ENCODE results near the gene PCDHA1. TPM values are rescaled to one million over a fixed set of nuclear protein-coding genes. Genes with fewer than 3 reads are reported as not detected.

PCDHA1 gene
- total RNA-seq, 6 experiments from 2014 or later, result 0.09 to 0.22 (median 0.14) TPM

DNA sequence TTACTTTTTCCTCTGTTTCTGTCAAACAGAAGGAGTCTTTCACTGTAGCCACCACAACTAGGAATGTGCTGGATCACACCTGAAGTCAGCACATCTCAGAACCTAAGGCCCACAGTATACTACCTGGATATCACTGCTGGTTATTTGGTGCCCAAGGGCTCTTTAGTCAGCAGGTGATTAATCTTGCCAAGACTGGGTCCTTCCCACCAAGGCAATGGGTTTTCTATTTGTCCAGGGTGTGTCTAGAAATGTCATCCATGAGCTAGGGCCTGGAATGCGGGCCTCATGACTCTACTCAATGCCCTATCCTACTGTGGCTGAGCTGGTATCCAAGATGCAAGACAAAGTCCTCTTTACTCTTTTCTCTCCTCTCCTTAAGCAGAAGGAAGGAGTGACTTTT lies 130.4 kb downstream of the PCDHA1 start:
- Mint-ChIP-seq H3K9me3 (peaks cover 64% of the 10 kb centered on the region), H3K4me1 (ENCODE audit: low read depth) (no peaks in the 10 kb centered on the region), H3K27me3 (ENCODE audit: insufficient read depth) (peaks cover 2% of the 10 kb centered on the region; the same call in 1 of the 2 replicates), H3K36me3 (ENCODE audit: low read depth) (no peaks in the 10 kb centered on the region), H3K27ac (no peak overlapping the region), H3K4me3 (no peak overlapping the region)
- TF ChIP-seq, protein P1, sequence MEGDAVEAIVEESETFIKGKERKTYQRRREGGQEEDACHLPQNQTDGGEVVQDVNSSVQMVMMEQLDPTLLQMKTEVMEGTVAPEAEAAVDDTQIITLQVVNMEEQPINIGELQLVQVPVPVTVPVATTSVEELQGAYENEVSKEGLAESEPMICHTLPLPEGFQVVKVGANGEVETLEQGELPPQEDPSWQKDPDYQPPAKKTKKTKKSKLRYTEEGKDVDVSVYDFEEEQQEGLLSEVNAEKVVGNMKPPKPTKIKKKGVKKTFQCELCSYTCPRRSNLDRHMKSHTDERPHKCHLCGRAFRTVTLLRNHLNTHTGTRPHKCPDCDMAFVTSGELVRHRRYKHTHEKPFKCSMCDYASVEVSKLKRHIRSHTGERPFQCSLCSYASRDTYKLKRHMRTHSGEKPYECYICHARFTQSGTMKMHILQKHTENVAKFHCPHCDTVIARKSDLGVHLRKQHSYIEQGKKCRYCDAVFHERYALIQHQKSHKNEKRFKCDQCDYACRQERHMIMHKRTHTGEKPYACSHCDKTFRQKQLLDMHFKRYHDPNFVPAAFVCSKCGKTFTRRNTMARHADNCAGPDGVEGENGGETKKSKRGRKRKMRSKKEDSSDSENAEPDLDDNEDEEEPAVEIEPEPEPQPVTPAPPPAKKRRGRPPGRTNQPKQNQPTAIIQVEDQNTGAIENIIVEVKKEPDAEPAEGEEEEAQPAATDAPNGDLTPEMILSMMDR (IDR thresholded peaks at IDR 0.05), result no peak
- no peak for DNase-seq

DNA sequence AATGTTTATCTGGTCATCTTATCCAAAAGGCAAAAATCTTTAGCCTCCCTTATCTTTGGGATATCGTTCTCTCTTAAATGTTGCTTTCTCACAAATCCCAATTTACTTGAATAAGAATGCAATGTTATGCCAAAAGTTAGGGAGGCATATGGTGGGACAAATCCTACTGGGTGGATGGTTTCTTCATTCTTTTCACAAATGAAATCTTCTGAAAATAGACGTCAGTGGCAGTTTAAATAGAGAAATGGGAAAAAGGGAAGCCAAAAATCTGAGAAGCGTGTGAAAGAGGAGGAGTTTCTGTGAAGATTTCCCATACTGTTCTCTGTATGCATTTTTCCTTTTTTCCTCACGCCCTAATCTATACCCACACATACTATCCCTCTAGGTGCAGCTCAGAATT lies 137.7 kb downstream of the PCDHA1 start:
- TF ChIP-seq, protein P1 (IDR thresholded peaks at IDR 0.05), result no peak
- no peak for DNase-seq
- Mint-ChIP-seq H3K36me3 (ENCODE audit: low read depth) (peaks cover 5% of the 10 kb centered on the region; the same call in 1 of the 2 replicates), H3K27me3 (ENCODE audit: insufficient read depth) (peaks cover 3% of the 10 kb centered on the region), H3K27ac (no peak overlapping the region), H3K9me3 (peaks cover 30% of the 10 kb centered on the region), H3K4me3 (no peak overlapping the region), H3K4me1 (ENCODE audit: low read depth) (no peaks in the 10 kb centered on the region)

DNA sequence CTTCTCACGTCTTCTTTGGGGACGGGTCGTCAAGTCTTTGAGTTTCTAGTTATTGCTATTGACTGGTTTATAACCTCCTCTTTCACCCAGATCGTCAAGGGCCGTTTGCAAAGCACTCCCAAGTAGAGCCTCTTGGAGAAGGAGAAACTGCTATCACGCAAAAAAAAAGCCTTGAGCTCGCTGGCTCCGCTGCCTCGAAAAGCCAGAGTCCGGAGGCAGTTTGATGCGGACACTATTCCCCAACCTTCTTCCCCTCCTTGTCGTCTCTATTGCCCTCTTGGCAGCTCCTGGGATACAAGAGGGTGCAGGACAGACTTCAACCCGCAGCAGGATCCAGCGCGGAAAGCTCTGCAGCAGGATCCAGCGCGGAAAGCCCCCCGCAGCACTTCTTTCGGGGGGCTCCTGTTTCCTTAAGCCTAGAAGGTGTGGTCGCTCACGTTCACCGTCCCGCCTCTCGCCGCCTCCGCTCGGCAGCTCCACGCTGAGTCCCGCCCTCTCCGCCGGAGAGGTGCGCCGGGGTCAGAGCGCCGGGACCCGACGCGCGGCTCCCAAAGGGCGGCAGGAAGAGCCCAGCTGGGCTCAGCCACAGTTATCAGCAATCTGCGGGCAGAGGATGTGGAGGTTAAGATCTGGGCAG lies 140.0 kb downstream of the PCDHA1 start, which contains the start of gene PCDHAC1:
Gene PCDHAC1 (plus strand): TSS at position 494 of the 637 bp plus-strand sequence. CDS start 594 bp downstream, outside the sequence.
- peaks cover 5% of the 10 kb centered on the region; the same call in 1 of the 2 replicates for H3K36me3 Mint-ChIP-seq (ENCODE audit: low read depth)
- H3K4me3 Mint-ChIP-seq, result no peak within 1 kb of the TSS
- H3K27me3 Mint-ChIP-seq (ENCODE audit: insufficient read depth), result peaks cover 4% of the 10 kb centered on the region
- no peak within 1 kb of the TSS for H3K27ac Mint-ChIP-seq
- DNase-seq, result no peak
- TF ChIP-seq, protein P1 (IDR thresholded peaks at IDR 0.05), result no peak
- peaks cover 29% of the 10 kb centered on the region for H3K9me3 Mint-ChIP-seq
- no peaks in the 10 kb centered on the region for H3K4me1 Mint-ChIP-seq (ENCODE audit: low read depth)

DNA sequence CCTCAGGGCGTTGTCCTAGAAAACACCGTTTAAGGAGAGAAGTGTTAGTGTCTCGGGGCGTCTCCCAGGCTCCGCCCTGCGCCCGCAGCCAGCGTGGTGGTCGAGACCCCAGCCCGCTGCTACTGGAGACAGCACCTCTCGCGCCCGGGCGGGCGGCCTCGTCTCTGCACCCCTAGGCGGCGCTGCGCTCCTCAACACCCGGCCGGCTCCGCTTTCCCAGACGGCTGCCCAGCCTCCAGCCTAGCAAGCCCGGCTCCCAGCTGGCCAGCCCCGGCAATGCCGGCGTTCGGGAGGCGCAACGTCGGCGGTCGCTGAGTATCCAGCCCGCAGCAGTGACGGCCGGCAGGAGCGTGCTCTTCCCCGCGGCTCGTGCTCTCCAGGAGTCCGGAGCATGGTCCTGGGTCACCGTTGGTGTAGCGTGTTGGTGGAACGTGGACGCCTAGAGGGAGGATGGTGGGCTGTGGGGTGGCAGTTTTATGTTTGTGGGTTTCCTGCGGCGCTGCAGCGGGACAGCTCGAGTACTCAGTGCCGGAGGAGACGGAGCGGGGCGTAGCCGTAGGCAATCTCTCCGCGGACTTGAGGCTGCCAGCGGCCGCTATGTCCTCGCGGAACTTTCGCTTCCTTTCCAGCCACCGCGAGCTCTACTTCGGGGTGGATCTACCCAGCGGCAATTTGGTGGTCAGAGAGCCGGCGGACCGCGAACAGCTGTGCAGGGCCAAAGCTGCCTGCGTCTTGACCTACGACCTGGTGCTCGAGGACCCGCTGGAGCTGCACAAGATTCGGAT lies 140.7 kb downstream of the PCDHA1 start:
- peaks cover 24% of the 10 kb centered on the region for H3K9me3 Mint-ChIP-seq
- H3K27ac Mint-ChIP-seq, result no peak overlapping the region
- no peaks in the 10 kb centered on the region for H3K4me1 Mint-ChIP-seq (ENCODE audit: low read depth)
- H3K4me3 Mint-ChIP-seq, result no peak overlapping the region
- TF ChIP-seq, protein P1 (IDR thresholded peaks at IDR 0.05), result no peak
- H3K27me3 Mint-ChIP-seq (ENCODE audit: insufficient read depth), result peaks cover 4% of the 10 kb centered on the region
- no peak for DNase-seq
- H3K36me3 Mint-ChIP-seq (ENCODE audit: low read depth), result peaks cover 5% of the 10 kb centered on the region; the same call in 1 of the 2 replicates

DNA sequence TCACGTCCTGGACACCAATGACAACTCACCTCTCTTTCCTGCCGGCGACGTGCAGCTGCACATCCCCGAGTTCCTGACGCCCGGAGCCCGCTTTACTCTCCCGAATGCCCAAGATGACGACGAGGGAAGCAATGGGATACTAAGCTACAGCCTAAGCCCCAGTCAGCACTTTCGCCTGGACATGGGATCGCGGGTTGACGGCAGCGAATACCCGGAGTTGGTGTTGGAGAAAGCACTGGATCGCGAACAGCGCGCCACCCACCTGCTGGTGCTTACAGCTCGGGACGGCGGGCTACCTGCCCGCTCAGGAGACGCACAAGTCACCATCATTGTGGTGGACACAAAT lies 141.3 kb downstream of the PCDHA1 start:
- Mint-ChIP-seq H3K9me3 (peaks cover 21% of the 10 kb centered on the region), H3K27ac (no peak overlapping the region), H3K36me3 (ENCODE audit: low read depth) (peaks cover 5% of the 10 kb centered on the region; the same call in 1 of the 2 replicates), H3K4me1 (ENCODE audit: low read depth) (no peaks in the 10 kb centered on the region), H3K27me3 (ENCODE audit: insufficient read depth) (peaks cover 4% of the 10 kb centered on the region), H3K4me3 (no peak overlapping the region)
- TF ChIP-seq, protein P1 (IDR thresholded peaks at IDR 0.05), result no peak
- no peak for DNase-seq

Measured in HFFc6 (cell line).